ENCODE data around the gene MVB12B. TPM values are rescaled to one million over a fixed set of nuclear protein-coding genes. Genes with fewer than 3 reads are reported as not detected.
"Not testable (repeated sequence)": the region's sequence is repeated elsewhere in the genome, so short reads cannot be mapped to it uniquely, and the experiment has no call there.

Gene MVB12B
- total RNA-seq = 10 to 100 TPM; 23.4 to 25.3 TPM
- 10 to 100 TPM; 19.9 to 24.7 (median 22.6) TPM for polyA plus RNA-seq (ENCODE audit: insufficient read length in 6 of 6)
- long read RNA-seq, donor 1, full-length matches to known transcripts = 6 of 6 reads
- long read RNA-seq, donor 1, partial matches to known transcripts = 0 of 6 reads
- long read RNA-seq, donor 1, other reads (novel, unspliced or antisense) = 0 of 6 reads
- long read RNA-seq, donor 2, full-length matches to known transcripts = 8 of 8 reads
- long read RNA-seq, donor 2, partial matches to known transcripts = 0 of 8 reads
- long read RNA-seq, donor 2, other reads (novel, unspliced or antisense) = 0 of 8 reads
- long read RNA-seq, donor 3, full-length matches to known transcripts = 6 of 6 reads
- long read RNA-seq, donor 3, partial matches to known transcripts = 0 of 6 reads
- long read RNA-seq, donor 3, other reads (novel, unspliced or antisense) = 0 of 6 reads
- long read RNA-seq, donor 4, partial matches to known transcripts = 0 of 6 reads
- long read RNA-seq, donor 4, other reads (novel, unspliced or antisense) = 6 of 6 reads
- long read RNA-seq, donor 5, full-length matches to known transcripts = 5 of 5 reads
- long read RNA-seq, donor 5, partial matches to known transcripts = 0 of 5 reads
- long read RNA-seq, donor 5, other reads (novel, unspliced or antisense) = 0 of 5 reads
- long read RNA-seq, donor 6, full-length matches to known transcripts = 5 of 15 reads
- long read RNA-seq, donor 6, partial matches to known transcripts = 10 of 15 reads
- long read RNA-seq, donor 6, other reads (novel, unspliced or antisense) = 0 of 15 reads
- long read RNA-seq, donor 7, full-length matches to known transcripts = 2 of 2 reads
- long read RNA-seq, donor 7, partial matches to known transcripts = 0 of 2 reads
- long read RNA-seq, donor 7, other reads (novel, unspliced or antisense) = 0 of 2 reads
- long read RNA-seq, donor 8, full-length matches to known transcripts = 4 of 4 reads
- long read RNA-seq, donor 8, partial matches to known transcripts = 0 of 4 reads
- long read RNA-seq, donor 8, other reads (novel, unspliced or antisense) = 0 of 4 reads
- long read RNA-seq, donor 9 = 0 reads
- long read RNA-seq, donor 10, partial matches to known transcripts = 0 of 1 reads
- long read RNA-seq, donor 10, other reads (novel, unspliced or antisense) = 1 of 1 reads
- long read RNA-seq, donor 11, full-length matches to known transcripts = 17 of 25 reads
- long read RNA-seq, donor 11, partial matches to known transcripts = 8 of 25 reads
- long read RNA-seq, donor 11, other reads (novel, unspliced or antisense) = 0 of 25 reads
- long read RNA-seq, donor 12, full-length matches to known transcripts = 2 of 2 reads
- long read RNA-seq, donor 12, partial matches to known transcripts = 0 of 2 reads
- long read RNA-seq, donor 12, other reads (novel, unspliced or antisense) = 0 of 2 reads

GRCh38 chr9:126326228-126327005, at the start of gene MVB12B:
Gene MVB12B, plus strand, starts transcription at chr9:126326829. Its CDS starts 101 bp downstream, at chr9:126326930.
- Histone ChIP-seq H3K27me3 (no peaks in the 10 kb centered on the region), H3K9me3 (peaks cover 0 to 15% of the 10 kb centered on the region in 2 donors), H3K4me1 (peaks cover 6 to 44% of the 10 kb centered on the region in 2 donors), H3K36me3 (no peaks in the 10 kb centered on the region), H3K27ac (peak within 1 kb of the TSS; percentile 62 to 73), H3K4me3 (peak within 1 kb of the TSS; percentile 36 to 60)
- TF ChIP-seq CTCF (IDR thresholded peaks at IDR 0.05) = no peak
- ATAC-seq (peak; percentile 68), DNase-seq (peak in 2 of 4 donors; percentile 59 to 92)
- intact Hi-C loops (cut with DNase I) = no loop called here

GRCh38 chr9:126283799-126284465, 42.7 kb upstream of the MVB12B start:
- no peaks in the 10 kb centered on the region for H3K36me3 ChIP-seq
- no peak overlapping the region for H3K4me3 ChIP-seq
- H3K27me3 ChIP-seq = no peaks in the 10 kb centered on the region
- ATAC-seq (no peak), DNase-seq (no peak)
- no peaks in the 10 kb centered on the region for H3K9me3 ChIP-seq
- no peak overlapping the region for H3K27ac ChIP-seq
- no peak for TF ChIP-seq CTCF (IDR thresholded peaks at IDR 0.05)
- H3K4me1 ChIP-seq = no peaks in the 10 kb centered on the region
- intact Hi-C loops (cut with DNase I) = no loop called here

- H3K4me1 ChIP-seq; H3K4me3 ChIP-seq; H3K27ac ChIP-seq; ATAC-seq; H3K27me3 ChIP-seq; H3K9me3 ChIP-seq; DNase-seq; H3K36me3 ChIP-seq; intact Hi-C loops (cut with DNase I): not testable (repeated sequence)
Observed at GRCh38 chr9:126285652-126286051, 41.0 kb upstream of the MVB12B start.

- ATAC-seq (no peak), DNase-seq (no peak)
- no peak overlapping the region for H3K4me3 ChIP-seq
- H3K9me3 ChIP-seq = no peaks in the 10 kb centered on the region
- H3K4me1 ChIP-seq = no peaks in the 10 kb centered on the region
- H3K27me3 ChIP-seq = no peaks in the 10 kb centered on the region
- no peak overlapping the region for H3K27ac ChIP-seq
- intact Hi-C loops (cut with DNase I) = no loop called here
- no peak for TF ChIP-seq CTCF (IDR thresholded peaks at IDR 0.05)
- H3K36me3 ChIP-seq = no peaks in the 10 kb centered on the region
Observed at GRCh38 chr9:126287166-126287866, 39.3 kb upstream of the MVB12B start.

Measured in left lung (tissue), 14 donors.